GM12875 (cell line): Measurements from ENCODE around the gene TUT4.

ENCODE experiments used
- H3K4me3 ChIP-seq: one replicate; pipeline ENCODE4 v1.5.1; 2011; ENCODE audit warnings: low read depth, low read length, control low read depth
- TF ChIP-seq, protein P1 (sequence below): IDR thresholded peaks from 2 replicates; pipeline ENCODE4 v1.5.1; 2011; ENCODE audit warnings: low read depth, mild to moderate bottlenecking, control low read depth, inconsistent platforms, low read length, moderate library complexity, borderline replicate concordance; ENCODE audit not compliant: insufficient read depth

TUT4 gene

GRCh38 chr1:52426371-52426770 is 126.5 kb downstream of the TUT4 start:
- TF ChIP-seq, protein P1, sequence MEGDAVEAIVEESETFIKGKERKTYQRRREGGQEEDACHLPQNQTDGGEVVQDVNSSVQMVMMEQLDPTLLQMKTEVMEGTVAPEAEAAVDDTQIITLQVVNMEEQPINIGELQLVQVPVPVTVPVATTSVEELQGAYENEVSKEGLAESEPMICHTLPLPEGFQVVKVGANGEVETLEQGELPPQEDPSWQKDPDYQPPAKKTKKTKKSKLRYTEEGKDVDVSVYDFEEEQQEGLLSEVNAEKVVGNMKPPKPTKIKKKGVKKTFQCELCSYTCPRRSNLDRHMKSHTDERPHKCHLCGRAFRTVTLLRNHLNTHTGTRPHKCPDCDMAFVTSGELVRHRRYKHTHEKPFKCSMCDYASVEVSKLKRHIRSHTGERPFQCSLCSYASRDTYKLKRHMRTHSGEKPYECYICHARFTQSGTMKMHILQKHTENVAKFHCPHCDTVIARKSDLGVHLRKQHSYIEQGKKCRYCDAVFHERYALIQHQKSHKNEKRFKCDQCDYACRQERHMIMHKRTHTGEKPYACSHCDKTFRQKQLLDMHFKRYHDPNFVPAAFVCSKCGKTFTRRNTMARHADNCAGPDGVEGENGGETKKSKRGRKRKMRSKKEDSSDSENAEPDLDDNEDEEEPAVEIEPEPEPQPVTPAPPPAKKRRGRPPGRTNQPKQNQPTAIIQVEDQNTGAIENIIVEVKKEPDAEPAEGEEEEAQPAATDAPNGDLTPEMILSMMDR: no peak
- H3K4me3 ChIP-seq: no peak overlapping the region

DNA sequence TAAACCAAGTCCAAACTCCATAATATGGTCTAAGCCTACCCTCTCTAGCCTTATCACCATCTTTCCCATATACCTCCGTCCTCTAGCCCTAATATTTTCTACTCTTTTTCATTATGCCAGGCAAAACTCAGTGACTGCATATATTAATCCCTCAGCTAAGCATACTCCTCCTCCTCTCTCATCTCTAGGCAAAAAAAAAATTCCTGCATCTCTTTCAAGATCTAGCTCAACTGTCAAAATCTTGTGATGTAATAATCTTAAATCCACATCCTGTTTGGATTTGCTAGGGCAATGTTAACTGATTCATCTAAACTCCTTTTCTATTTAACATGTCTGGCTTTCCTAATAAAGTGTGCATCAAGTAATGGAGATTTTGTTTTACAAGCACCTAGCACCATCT is 128.1 kb downstream of the TUT4 start:
- TF ChIP-seq, protein P1: no peak
- H3K4me3 ChIP-seq: no peak overlapping the region

GRCh38 chr1:52424231-52424636 is 128.7 kb downstream of the TUT4 start:
- TF ChIP-seq, protein P1: no peak
- no peak overlapping the region for H3K4me3 ChIP-seq

GRCh38 chr1:52423771-52424170 is 129.1 kb downstream of the TUT4 start:
- H3K4me3 ChIP-seq: no peak overlapping the region
- TF ChIP-seq, protein P1: no peak

- TF ChIP-seq, protein P1: no peak
- H3K4me3 ChIP-seq: no peak overlapping the region
Observed at GRCh38 chr1:52423055-52423454, 129.8 kb downstream of the TUT4 start.

- TF ChIP-seq, protein P1: no peak
- no peak overlapping the region for H3K4me3 ChIP-seq
Observed at GRCh38 chr1:52420713-52421112, 132.2 kb downstream of the TUT4 start.

DNA sequence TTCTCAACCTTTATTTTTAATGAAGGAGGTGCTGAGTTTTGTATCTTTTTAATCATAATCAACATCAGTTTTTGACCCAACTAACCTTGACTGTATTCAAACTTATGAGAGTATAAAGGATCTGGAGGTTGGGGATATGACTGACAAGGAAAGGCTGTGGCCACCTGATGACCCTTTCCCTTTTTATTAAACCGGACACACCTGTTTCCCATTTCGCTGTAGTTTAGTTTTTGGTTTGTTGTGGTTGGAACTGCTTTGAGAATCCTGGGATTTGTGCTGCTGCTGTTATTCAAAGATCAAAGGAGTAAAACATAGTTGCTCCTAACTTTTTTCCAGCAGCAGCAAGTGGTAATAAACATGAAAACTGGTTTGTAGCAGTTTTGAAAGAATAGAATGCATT is 136.1 kb downstream of the TUT4 start:
- H3K4me3 ChIP-seq: no peak overlapping the region
- TF ChIP-seq, protein P1: no peak
